Limb (tissue), 2 donors: Measurements from ENCODE around the gene KRTAP9-6.
"Not testable (repeated sequence)": the region's sequence is repeated elsewhere in the genome, so short reads cannot be mapped to it uniquely, and the experiment has no call there.

Source experiments
- DNase-seq, 2 donors: peaks; one replicate each; pipeline ENCODE4 v3.0.0-alpha.2; 2016; ENCODE audit errors: extremely low spot score in 2 of 2

The KRTAP9-6 gene, protein sequence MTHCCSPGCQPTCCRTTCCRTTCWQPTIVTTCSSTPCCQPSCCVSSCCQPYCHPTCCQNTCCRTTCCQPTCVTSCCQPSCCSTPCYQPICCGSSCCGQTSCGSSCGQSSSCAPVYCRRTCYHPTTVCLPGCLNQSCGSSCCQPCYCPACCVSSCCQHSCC

DNA sequence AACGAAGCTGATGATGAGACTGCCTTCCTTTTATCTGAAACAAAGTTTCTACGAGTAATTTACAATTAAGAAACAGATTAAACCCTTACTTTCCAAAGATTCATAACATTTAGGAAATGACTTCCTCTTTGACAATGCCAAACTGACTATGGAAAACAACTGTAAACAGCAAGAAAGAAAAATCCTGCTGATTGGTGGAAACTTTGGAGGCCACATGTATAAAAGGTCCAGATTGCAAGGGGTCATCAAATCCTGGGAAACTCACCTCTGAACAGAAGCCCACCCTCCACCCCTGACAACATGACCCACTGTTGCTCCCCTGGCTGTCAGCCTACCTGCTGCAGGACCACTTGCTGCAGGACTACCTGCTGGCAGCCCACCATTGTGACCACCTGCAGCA lies at the start of gene KRTAP9-6:
KRTAP9-6 (plus strand) TSS at position 301 of the 400 bp plus-strand sequence; CDS start at position 301, 0 bp downstream.
- no peak for DNase-seq

DNA sequence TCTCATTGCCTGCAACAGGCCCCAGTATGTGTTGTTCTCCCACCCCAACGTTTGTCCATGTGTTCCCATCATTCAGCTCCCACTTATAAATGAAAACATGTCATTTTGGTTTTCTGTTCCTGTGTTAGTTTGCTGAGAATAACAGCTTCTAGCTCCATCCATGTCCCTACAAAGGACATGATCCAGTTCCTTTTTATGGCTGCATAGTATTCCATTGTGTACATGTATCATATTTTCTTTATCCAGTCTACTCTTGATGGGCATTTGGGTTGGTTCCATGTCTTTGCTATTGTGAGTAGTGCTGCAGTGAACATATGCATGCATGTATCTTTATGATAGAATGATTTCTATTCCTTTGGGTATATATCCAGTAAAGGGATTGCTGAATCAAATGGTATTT lies 49.5 kb upstream of the KRTAP9-6 start:
- no peak for DNase-seq

DNA sequence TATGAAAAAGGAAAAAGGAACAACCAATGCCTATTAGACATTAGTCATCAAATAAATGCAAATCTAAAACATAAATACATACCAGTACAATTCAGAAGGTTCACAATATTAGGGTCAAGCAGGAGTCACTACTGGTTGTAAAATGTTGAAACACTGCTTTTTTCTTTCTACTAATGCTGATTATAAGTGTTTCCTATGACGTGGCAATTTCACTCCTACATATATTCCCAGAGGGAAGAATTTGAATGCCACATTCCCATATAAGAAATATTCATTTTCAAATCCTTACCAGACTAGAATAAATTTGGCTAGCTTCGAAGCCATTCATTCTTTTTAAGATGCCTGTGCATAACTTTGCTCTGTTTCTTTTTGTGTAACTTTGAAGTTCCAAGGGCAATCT lies 41.4 kb upstream of the KRTAP9-6 start:
- DNase-seq, result no peak

DNA sequence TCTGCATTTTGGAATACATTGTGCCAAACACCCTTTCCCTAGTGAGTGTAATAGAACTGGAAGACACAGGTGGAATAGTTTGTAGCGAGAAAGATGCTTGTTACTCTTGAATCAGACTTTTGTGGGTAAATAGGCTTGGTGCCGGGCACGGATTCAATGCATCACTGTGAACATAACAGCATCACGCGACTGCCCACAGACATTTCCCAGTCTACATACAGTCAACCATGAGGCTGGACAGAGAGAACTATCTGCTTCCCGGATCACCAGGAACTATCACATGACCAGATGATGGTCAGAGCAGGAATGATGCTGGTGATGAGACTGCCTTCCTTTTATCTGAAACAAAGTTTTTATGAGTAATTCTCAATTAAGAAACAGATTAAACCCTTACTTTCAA lies 39.1 kb upstream of the KRTAP9-6 start:
- no peak for DNase-seq

DNA sequence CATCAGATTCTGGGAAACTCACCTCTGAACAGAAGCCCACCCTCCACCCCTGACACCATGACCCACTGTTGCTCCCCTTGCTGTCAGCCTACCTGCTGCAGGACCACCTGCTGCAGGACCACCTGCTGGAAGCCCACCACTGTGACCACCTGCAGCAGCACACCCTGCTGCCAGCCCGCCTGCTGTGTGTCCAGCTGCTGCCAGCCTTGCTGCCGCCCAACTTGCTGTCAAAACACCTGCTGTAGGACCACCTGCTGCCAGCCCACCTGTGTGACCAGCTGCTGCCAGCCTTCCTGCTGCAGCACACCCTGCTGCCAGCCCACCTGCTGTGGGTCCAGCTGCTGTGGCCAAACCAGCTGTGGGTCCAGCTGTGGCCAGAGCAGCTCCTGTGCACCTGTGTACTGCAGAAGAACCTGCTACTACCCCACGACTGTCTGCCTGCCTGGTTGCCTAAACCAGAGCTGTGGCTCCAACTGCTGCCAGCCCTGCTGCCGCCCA lies 38.5 kb upstream of the KRTAP9-6 start, which contains the start of gene KRTAP9-2:
KRTAP9-2 (plus strand) TSS at position 51 of the 498 bp plus-strand sequence; CDS start at position 58, 7 bp downstream.
- not testable (repeated sequence) for DNase-seq

DNA sequence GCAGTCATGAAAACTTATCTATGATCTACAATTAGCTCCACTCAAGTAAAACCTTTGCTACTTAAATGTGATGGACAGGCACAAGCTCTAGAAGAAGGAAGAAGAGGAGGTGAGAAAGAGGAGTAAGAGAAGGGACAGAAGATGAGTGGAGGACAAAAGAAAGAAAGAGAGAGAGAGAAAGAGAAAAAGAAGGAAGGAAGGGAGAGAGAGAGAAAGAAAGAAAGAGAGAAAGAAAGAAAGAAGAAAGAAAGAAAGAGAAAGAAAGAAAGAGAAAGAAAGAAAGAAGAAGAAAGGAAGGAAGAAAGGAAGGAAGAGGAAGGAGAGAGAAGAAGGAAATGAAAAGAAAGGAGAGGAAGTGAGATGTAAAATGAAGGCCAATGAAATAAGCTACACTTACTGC lies 35.1 kb upstream of the KRTAP9-6 start:
- no peak for DNase-seq

DNA sequence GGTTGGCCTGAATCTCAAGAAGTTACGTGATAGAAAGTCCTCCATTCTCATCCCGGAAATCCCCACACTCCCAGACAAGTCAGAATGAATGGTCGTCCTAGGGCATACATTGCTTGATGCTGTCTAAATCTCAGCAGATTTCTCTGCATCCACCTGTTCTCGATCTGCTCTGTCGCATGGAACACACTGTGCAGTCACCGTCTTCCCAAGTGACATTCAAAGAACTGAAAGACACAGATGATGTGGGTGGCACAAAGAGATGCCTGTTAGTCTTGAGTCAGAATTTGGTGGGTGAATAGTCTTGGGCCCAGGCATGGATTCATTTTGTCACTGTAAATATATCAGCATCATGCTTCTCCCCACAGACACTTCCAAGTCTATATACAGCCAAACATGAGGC lies 33.4 kb upstream of the KRTAP9-6 start:
- no peak for DNase-seq

DNA sequence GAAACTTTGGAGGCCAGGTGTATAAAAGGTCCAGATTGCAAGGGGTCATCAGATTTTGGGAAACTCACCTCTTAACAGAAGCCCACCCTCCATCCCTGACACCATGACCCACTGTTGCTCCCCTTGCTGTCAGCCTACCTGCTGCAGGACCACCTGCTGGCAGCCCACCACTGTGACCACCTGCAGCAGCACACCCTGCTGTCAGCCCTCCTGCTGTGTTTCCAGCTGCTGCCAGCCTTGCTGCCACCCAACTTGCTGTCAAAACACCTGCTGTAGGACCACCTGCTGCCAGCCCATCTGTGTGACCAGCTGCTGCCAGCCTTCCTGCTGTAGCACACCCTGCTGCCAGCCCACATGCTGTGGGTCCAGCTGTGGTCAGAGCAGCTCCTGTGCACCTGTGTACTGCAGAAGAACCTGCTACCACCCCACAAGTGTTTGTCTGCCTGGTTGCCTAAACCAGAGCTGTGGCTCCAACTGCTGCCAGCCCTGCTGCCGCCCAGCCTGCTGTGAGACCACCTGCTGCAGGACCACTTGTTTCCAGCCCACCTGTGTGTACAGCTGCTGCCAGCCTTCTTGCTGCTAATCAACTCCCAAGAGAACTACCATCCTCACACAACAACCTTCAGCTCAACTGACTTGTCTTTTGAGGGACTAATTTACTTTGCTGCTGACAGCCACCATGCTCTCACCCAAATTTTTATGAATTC lies 32.6 kb upstream of the KRTAP9-6 start, which contains the start of gene KRTAP9-3:
KRTAP9-3 (plus strand) TSS at position 51 of the 707 bp plus-strand sequence; CDS start at position 104, 53 bp downstream.
- DNase-seq, result not testable (repeated sequence)

DNA sequence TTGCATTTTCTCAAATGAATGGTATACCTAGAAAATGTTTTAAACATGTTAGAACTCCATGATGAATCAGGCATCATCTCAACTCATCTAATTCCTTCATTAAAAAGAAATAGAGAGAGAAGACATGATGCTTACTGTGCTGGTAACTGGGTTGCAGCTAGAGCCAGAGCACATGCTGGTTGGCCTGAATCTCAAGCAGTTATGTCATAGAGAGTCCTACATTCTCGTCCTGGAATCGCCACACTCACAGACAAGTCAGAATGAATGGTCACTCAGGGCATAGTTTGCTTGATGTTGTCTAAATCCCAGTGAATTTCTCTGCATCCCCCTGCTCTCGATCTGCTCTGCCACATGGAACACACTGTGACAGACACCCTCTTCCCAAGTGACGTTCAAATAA lies 28.1 kb upstream of the KRTAP9-6 start:
- not testable (repeated sequence) for DNase-seq

DNA sequence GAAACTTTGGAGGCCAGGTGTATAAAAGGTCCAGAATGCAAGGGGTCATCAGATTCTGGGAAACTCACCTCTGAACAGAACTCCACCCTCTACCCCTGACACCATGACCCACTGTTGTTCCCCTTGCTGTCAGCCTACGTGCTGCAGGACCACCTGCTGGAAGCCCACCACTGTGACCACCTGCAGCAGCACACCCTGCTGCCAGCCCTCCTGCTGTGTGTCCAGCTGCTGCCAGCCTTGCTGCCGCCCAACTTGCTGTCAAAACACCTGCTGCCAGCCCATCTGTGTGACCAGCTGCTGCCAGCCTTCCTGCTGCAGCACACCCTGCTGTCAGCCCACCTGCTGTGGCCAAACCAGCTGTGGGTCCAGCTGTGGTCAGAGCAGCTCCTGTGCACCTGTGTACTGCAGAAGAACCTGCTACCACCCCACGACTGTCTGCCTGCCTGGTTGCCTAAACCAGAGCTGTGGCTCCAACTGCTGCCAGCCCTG lies 27.2 kb upstream of the KRTAP9-6 start, which contains the start of gene KRTAP9-8:
KRTAP9-8 (plus strand) TSS at position 51 of the 489 bp plus-strand sequence; CDS start at position 104, 53 bp downstream.
- not testable (repeated sequence) for DNase-seq

DNA sequence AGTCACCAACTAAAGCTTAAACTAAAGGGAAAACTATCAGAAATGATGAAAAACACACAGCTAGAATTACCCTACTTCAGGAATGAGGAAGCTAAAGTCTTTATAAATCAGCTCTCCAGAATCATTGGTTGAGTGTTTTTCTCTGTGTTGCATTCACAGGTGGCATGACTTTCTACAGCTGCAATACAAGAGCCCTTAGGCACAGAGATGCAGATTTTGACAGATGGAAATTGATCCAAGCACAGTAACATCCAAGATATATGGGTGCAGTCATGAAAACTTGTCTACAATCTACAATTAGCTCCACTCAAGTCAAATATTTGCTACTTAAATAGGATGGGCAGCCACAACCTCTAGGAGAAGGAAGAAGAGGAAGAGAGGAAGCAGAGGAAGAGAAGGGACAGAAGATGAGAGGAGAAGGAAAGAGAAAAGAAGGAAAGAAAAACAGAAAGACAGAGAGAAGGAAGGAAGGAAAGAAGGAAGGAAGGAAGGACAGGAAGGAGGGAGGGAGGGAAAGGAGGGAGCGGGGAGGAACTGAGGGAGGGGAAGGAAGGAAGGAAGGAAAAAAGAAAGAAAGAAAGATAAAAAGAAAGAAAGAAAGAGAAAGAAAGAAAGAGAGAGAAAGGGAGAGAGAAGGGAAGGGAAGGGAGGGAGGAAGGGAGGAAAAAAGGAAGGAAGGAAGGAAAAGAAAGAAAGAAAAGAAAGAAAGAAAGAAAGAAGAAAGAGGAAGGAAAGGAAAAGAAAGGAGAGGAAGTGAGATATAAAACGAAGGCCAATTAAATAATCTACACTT lies 18.0 kb upstream of the KRTAP9-6 start:
- not testable (repeated sequence) for DNase-seq

DNA sequence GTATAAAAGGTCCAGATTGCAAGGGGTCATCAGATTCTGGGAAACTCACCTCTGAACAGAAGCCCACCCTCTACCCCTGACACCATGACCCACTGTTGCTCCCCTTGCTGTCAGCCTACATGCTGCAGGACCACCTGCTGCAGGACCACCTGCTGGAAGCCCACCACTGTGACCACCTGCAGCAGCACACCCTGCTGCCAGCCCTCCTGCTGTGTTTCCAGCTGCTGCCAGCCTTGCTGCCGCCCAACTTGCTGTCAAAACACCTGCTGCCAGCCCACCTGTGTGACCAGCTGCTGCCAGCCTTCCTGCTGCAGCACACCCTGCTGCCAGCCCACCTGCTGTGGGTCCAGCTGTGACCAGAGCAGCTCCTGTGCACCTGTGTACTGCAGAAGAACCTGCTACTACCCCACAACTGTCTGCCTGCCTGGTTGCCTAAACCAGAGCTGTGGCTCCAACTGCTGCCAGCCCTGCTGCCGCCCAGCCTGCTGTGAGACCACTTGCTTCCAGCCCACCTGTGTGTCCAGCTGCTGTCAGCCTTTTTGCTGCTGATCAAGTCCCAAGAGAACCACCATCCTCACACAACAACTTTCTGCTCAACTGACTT lies 15.4 kb upstream of the KRTAP9-6 start, which contains the start of gene KRTAP9-4:
KRTAP9-4 (plus strand) TSS at position 51 of the 604 bp plus-strand sequence; CDS start at position 85, 34 bp downstream.
- not testable (repeated sequence) for DNase-seq

DNA sequence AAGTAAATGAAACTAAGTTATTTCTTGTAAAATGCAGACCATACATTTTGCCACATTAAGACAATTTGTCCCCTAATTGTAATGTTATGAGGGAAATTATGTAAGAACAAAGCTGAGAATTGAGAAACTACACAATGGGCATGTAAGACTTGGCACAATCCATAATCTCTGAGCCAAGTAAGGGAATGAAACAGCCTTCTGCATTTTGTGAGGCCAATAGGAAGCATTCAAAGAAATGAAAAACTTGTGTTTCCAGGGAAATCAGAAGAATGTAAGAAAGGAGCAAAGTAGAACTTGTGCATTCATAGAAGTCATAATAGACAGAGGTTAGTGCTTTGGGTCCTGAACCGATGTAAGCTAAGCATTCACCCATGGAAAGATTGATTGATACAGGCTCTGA lies 13.9 kb upstream of the KRTAP9-6 start:
- no peak for DNase-seq

DNA sequence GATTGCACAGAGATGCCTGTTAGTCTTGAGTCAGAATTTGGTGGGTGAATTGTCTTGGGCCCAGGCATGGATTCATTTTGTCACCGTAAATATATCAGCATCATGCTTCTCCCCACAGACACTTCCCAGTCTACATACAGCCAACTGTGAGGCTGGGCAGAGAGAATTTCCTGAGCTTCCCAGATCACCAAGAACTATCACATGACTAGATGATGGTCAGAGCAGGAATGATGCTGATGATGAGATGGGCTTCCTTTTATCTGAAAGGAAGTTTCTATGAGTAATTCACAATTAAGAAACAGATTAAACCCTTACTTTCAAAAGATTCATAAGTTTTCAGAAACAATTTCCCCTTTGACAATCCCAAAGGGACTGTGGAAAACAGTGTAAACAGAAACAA lies 10.3 kb upstream of the KRTAP9-6 start:
- no peak for DNase-seq

DNA sequence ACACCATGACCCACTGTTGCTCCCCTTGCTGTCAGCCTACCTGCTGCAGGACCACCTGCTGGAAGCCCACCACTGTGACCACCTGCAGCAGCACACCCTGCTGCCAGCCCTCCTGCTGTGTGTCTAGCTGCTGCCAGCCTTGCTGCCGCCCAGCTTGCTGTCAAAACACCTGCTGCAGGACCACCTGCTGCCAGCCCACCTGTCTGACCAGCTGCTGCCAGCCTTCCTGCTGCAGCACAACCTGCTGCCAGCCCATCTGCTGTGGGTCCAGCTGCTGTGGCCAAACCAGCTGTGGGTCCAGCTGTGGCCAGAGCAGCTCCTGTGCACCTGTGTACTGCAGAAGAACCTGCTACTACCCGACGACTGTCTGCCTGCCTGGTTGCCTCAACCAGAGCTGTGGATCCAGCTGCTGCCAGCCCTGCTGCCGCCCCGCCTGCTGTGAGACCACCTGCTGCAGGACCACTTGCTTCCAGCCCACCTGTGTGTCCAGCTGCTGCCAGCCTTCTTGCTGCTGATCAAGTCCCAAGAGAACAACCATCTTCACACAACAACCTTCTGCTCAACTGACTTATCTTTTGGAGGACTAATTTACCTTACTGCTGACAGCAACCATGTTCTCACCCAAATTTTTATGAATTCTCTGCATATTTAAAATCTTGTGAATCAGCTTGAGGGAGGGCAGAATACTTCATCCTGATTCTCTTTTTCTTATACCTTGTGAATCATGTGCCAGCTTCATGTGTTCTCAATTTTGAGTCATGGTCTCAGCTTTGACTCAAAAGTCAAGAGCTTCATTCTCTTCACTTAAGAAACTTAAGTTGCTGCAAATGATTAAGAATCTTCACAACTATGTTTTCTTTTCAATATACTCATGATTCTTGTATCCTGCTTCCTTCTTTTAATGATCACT lies 9.5 kb upstream of the KRTAP9-6 start, which contains the start of gene KRTAP9-9:
KRTAP9-9 (plus strand) TSS at position 4 of the 910 bp plus-strand sequence.
- not testable (repeated sequence) for DNase-seq

DNA sequence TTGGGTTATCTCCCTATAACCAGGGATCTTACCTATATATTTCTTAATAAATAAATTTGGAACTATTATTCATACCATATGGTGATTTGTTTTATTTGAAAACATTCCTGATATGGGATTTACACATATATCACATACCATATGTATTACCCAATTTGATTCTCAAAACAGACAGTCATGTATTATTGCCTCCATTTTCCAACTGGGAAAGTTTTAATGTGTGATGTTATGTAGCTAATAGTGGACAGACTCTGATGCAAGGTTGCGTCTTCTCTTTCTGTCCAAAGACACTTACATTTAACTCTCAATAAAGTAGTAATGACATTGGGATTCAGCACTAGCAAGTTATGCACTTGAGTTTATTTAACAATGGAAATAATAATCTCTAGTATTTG lies 8.9 kb upstream of the KRTAP9-6 start:
- no peak for DNase-seq

DNA sequence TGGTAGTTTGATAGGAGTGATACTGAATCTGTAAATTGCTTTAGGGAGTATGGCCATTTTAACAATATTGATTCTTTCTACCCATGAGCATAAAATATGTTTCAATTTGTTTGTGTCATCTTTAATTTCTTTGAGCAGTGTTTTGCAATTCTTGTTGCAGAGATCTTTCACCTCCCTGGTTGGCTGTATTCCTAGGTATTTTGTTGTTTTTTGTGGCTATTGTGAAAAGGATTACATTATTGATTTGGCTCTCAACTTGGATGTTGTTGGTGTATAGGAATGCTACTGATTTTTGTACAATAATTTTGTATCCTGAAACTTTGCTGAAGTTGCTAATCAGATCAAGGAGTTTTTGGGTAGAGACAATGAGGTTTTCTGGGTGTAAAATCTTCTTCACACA lies 6.8 kb upstream of the KRTAP9-6 start:
- no peak for DNase-seq

DNA sequence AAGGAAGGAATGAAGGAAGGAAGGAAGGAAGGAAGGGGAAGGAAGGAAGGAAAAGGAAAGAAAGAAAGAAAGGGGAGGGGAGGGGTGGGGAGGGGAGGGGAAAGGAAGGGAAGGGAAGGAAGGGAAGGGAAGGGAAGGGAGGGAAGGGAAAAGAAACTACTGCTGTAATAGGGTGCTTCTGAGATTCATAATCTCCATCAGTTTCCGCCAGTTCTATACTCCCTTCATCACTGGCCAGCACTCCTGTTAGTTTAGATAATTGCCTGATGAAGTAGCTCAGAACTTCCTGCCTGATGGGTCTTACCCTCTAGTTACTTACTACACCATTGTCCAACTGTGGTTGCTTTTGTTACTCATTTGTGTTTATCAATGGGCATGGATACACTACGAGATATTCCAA lies 2.0 kb upstream of the KRTAP9-6 start:
- DNase-seq, result no peak

DNA sequence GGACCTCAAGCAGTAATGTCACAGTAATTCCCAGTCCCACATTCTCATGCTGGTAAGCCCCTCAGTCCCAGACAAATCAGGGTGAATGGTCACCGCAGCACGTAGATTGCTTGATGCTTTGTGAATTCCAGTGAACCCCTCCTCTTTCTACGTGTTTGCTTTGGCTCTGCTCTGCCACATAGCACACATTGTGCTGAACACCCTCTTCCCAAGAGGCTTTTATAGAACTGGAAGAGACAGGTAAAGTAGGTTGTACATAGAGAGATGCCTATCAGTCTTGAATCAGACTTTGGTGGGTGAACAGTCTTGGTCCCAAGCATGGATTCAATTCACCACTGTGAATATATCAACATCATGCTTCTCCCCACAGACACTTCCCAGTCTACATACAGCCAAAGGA lies 579 bp upstream of the KRTAP9-6 start:
- no peak for DNase-seq

DNA sequence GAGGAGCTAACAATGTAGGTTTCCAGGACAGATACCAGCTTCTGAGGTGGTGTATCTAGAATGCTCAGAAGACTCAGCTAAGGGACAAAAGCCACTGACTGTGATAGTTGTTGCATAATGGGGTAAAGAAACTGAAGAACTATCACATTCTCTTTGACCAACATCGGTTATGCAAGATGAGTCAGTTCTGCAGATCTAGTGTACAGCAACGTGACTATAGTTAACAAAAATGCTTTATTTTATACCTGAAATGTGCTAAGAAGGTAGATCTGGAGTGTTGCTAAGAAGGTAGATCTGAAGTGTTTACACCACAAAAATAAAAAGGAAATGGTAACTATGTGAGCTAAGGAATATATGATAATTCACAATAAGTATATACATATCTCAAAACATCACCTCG lies 2.5 kb downstream of the KRTAP9-6 start:
- no peak for DNase-seq
